GM19351 (cell line): ENCODE results near the gene OR10T2.
"Not testable (repeated sequence)": the region's sequence is repeated elsewhere in the genome, so short reads cannot be mapped to it uniquely, and the experiment has no call there.

Experiments used
- ATAC-seq: cut with Tn5 transposase; IDR thresholded peaks from one replicate; pipeline ENCODE4 v1.9.1; 2021; ENCODE audit warnings: mild to moderate bottlenecking, moderate library complexity; ENCODE audit not compliant: unreplicated experiment

OR10T2 gene

GRCh38 chr1:158357441-158357840 lies 41.8 kb downstream of the OR10T2 start:
- no peak for ATAC-seq

- no peak for ATAC-seq
Observed at GRCh38 chr1:158356616-158357015, 42.6 kb downstream of the OR10T2 start.

- no peak for ATAC-seq
Observed at GRCh38 chr1:158355773-158356285, 43.4 kb downstream of the OR10T2 start.

GRCh38 chr1:158354255-158354654 lies 45.0 kb downstream of the OR10T2 start:
- no peak for ATAC-seq

- peak; percentile 55 for ATAC-seq
Observed at GRCh38 chr1:158353303-158354075, 45.8 kb downstream of the OR10T2 start, which contains the start of gene CD1E. Gene CD1E (plus strand): TSS chr1:158353894. CDS start chr1:158353989, 95 bp downstream.

- ATAC-seq = not testable (repeated sequence)
Observed at GRCh38 chr1:158348946-158349345, 50.3 kb downstream of the OR10T2 start.
